Fibroblast of skin of right biceps (primary cell): ENCODE measurements around the gene KCNT1.

ENCODE experiments used
- DNase-seq: peaks from one replicate; pipeline ENCODE4 v3.0.0-alpha.2; 2013

KCNT1 gene

DNA sequence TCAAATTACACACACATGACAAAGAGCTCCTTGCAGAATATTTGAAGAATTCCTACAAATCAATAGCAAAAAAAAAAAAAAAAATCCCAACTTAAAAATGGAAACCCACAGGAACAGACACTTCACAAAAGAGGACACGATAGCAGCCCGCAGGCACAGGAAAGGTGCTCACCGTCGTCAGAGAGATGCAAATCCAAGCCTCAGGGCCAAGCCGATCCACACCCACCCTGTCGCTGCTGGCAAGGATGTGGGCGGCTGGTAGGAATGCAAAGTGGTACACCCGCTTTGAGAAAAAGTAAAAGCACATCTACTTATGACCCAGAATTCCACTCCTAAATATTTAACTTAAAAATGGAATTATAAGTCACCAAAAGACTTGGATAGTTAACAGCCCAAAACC lies 28.0 kb upstream of the KCNT1 start:
- no peak for DNase-seq

DNA sequence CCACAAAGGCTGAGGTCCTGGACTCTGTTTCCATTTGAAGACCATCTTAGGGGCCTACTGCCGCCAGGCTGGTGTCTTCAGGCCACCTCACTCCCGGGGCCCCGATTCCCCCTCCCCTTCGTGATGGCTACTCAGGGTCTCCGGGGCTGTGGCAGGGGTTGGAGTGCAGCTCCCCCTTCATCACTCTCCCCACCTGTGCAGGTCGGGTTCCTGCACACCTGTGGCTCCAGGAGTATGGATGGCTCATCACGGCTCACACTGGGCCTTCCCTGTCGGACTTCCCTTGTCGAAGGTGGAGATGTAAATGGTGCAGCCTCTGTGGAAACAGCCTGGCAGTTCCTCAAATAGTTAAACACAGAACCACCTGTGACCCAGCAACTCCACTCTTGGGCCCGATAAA lies 27.0 kb upstream of the KCNT1 start:
- DNase-seq, result no peak

DNA sequence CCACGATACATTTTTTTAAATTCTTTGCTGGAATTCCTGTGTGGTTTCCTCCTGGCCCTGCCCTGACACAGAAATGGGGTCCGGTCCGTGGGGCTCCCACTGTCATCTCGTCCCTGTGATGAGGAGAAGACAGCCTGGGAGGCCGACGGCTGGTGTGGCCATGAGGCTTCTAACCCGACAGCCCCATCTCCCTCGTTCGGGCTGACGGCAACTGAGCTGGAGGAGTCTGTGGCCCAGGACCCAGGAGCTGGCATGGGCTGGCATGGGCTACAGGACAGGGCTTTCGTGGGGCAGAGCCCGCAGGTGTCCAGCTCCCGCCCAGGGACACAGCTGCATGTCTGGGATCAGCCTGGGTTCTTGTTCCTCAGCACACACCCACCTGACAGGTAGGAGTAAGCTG lies 25.1 kb upstream of the KCNT1 start:
- no peak for DNase-seq

DNA sequence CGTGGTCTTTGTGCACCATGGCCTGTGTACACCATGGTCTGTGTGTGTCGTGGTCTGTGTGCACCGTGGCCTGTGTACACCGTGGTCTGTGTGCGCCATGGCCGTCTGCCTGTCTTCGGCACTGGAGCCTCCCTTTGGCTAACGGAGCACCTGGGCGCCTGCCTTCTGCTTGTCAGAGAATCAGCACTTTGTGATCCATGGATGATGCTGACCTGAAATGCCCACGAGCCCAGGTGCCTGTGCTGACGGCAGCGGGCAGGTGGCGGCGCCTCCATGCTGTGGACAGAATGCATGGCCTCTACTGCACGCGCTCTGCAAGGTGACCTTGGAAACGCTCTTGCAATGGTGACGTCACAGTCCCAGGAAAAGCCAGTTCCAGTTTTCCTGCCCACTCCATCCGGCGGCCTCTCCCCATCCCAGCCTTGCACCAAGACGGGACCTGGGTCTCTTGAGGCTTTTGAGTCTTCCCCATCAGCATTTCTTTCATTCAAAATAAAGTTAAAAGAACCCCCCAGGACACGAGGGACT lies 24.3 kb upstream of the KCNT1 start:
- no peak for DNase-seq

DNA sequence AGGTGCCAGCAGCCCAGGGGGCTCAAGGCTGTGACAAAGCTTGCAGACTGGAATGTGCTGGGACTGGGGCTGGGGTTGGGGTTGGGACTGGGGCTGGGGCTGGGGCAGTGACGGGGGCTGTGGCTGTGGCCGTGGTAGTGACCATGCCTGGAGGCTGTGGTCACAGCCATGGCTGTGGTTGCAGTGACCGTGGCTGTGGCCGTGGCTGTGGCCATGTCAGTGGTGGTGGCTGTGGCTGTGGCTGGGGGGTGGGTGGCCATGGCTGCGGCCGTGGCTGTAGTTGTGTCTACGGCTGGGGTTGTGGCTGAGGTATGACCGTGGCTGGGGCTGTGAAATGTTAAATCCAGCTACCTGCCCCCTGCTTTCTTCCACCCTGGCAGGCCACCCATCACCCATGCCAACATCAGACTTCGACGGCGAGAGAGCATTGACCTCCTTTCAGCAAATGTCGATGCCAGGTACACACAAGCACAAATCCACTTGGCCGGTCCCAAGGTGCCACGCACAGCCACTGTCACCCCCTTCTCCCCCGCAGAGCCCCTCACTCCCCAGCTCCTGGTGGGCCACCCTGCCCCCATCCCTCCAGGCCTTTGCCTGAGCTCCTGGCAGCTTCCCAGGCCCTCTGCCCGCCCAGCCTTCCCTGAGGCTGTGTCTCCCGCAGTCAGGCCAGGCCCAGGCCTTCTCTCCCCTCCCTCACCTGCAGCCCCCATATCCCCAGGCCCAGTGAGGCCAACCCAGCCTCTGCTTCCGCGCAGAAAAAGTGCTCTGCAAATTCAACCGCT lies 23.6 kb upstream of the KCNT1 start:
- no peak for DNase-seq

DNA sequence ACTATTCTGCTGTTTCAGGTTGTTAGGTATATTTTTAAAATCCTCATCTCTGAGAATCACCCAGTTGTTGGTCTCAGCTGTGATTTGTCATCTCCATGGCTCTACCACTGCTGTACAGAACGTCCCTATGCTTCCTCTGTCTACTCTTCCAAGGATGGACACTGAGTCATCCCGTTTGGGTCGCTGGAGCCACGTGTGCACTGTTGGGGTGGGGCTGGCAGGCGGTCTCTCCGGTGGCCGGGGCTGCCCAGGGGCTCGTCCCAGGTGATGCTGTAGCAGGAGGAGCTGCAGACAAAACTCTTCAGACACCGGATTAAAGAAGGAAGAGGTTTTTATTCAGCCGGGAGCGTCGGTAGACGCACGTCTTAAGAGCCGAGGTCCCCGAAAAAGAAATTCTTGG lies 21.9 kb upstream of the KCNT1 start:
- no peak for DNase-seq

DNA sequence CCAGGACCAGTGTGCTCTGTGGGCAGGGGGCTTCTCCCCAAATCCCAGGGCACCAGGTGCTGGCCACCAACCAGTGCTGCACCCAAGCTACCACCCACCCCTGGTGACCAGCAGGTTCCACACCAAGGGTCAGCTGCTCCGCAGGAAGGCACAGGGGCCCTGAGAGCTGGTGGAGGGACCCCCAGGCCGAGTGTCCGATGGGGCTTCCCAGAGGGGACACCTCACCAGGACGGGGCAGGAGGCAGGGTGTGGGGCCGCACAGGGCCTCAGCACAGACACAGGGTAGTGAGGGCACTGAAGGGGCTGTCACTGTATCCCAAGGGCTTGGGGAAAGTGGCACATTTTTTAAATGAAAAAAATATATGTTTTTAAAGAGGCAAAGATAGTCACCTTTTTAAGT lies 20.8 kb upstream of the KCNT1 start:
- DNase-seq, result no peak

DNA sequence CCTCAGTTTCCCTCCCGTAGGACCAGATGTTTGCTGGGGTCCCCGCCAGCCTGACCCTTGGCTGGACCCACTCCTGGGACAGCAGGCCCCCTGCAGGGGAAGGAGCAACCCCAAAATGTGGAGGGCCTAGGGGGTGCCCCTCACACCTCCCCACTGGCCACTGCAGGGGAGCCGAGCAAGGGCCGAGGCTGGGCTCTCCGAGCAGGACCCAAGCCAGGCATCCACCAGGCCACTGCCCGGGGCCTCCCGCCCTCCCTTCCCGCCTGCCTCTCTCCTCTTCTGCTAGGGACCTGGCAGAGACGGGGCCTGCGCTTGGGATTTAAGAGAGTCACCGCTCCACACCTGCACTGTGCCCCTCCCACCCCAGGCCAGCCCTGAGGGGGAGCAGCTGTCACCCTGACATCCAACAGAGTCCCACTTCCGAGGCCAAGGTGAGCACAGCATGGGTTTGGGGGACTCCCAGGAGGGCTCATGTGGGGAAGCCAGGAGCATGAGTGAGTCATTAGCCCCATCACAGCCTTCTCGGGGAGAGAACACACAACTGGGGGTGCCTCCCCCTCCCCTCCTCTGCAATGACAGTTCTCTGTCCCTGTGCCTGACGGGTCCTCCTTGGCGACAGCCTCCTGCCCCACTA lies 18.5 kb upstream of the KCNT1 start:
- no peak for DNase-seq

DNA sequence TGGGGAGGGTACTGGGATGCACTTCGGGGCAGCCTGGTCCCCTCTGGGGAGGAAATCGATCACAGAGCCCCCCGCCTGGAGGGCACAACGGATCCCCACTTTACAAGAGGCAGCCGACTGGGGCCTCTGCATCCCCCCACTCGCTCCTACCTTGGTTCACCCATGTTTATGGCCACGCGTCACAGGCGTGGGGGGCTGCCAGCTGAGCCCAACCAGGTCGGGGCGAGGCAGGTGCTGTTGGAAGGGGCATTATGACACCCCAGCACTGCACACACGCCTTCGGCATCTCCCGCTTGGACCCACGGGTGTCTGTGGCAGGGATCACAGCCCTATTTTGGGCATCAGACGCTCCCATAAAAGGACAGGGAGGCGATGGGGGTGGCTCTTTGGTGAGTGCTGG lies 17.3 kb upstream of the KCNT1 start:
- DNase-seq, result no peak

DNA sequence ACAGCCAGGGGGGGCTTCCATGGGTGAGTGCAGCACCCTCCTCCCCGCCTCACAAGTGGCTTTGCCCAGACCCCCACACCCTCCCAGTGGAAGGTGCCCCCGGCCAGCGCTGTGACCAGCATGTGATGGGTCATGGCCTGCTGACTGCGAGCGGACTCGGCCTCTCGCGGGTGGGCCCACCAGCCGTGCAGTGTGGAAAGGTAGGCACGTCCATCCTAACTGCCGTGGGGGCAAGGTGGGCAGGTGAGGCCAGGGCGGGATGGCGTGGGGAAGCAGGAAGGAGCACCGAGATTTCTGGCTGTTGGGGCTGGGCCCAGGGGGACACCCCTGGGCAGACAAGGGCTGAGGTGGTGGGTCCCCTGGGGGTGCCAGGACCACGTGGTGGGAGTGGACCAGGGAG lies 14.8 kb upstream of the KCNT1 start:
- no peak for DNase-seq

DNA sequence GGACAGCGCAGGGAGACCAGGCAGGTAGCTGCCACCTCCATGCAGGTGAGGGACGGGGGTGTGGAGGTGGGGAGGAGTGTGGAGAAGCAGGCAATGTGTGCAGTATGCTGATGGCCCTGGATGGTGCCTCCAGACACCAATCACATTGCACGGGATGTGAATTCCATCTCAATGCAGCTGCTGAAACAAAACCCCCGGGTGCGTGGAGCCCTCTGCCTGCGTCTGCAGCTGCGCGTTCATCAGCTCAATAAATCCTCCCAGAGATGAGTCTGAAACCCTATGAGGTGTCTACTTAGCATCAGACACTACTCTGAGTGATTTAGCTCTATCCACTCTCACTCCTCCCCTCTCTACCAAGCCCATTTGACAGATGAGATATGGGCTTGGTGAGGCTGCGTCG lies 13.0 kb upstream of the KCNT1 start:
- no peak for DNase-seq

DNA sequence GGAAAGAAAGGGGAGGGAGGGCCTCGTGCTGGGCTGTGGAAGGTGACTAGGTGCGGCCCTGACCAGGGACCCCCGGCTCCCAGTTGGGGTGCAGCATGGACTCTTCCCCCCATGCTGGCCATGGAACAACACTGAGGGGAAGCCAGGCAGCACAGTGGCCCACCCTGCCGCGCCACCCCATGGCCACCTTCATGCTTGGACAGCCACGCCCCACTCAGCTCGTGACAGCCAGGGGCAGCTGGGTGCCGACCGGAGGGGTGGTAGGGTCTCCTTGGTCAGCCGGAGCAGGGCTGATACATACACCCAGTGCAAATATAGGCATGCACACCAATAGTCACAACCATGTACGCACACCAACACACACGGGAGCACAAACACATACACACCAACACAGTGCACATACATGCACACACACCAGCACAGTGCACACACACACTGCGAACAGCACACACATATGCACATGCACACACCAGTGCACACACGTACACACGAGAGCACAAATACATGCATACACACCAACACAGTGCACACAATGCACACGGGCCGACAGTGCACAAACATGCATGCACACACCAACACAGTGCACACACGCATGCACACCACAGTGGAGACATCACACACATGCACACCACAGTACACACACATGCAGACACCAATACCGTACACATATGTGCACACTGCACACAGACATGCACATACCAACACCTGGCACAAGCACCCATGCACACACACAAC lies 11.0 kb upstream of the KCNT1 start:
- DNase-seq, result no peak

DNA sequence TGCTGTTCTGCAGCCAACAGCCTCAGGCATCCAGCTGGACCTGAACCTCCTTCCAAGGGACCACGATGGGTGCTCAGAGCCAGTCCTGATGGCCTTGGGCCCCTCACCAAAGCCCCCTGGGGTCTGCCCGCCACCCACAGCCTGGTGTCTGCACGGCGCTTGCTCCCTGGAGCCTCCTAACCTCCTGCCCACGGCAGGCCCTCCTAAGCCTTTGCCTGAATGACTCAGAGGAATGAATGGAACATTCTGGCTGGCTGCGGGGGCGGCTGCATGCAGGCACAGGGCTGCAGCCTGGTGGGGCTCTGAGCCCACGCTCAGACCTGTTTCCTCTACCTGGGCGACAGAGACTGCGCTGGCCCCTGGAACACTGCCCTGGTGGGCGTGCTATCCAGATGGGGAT lies 9.6 kb upstream of the KCNT1 start:
- no peak for DNase-seq

DNA sequence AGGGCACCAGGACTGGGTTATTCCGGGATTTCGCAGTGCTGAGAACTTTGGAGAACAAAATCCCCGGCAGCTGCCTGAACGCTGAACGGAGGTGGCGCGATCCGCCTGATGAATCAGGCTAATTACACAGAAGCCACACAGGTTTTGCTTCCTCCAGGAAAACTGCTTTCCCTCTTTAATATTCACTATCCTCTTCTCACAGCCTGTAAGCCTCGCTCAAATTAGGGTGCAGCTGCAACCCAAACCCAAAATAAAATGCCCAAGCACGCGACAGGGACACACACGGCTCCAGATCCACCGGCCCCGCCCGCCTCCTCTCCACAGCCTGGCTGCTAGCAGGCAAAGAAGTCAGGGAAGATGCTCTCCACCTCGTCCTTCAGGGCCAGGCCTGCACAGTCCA lies 8.7 kb upstream of the KCNT1 start:
- no peak for DNase-seq

DNA sequence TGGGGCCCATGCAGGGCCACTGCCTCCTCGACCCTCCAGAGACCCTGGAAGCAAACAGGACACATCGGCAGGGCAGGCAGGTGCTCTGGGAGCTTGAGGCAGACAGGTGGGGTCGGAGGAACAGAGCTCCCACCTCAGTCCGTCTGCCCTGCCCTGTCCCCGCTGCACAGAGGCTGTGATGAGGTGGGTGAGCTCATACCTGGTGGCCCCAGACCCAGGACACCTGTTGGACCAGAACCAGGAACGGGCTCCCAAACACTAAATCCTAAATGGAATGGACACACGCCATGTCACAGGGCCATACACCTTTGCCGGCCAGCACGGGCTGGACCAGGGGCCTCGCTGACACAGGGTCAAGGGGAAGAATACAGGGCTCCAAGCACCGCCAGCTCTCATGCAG lies 8.2 kb upstream of the KCNT1 start:
- no peak for DNase-seq

DNA sequence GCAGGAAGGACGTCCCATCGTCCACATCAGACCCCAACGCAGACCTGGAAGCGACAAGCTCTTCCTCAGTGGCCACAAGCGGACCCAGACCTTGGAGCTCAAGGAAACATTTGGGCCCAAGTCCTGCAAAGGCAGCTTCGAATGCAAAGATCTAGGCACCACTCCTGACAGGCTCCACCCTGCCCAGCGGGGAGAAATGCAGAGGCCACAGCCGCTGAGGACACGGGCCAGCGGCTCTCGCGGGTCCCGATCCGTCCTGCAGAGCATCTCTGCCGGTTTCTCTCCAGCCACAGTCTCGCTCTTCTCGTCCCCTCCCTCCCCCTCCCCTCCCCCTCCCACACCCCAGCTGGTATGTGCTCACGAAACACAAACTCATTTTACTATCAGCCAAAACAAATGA lies 7.6 kb upstream of the KCNT1 start:
- no peak for DNase-seq

DNA sequence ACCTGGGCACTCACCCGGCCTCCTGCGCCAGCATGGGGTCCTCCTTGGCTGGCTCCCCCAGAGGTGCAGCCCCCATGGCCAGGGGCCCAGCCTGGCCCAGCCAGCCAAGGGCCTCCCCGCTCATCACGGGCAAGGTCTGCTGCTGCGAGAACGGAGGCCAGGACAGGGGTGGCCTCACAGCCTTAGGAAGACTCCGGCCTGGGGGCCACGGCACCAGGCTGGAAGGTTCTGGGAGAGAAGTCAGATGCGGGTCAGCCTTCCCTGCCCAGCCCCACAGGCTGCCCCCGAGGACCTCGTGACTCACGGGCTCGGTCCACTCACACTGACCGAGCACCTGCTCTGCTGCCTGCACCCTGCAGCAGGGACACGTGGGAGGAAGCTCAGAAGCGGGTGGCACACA lies 6.9 kb upstream of the KCNT1 start:
- DNase-seq, result no peak

DNA sequence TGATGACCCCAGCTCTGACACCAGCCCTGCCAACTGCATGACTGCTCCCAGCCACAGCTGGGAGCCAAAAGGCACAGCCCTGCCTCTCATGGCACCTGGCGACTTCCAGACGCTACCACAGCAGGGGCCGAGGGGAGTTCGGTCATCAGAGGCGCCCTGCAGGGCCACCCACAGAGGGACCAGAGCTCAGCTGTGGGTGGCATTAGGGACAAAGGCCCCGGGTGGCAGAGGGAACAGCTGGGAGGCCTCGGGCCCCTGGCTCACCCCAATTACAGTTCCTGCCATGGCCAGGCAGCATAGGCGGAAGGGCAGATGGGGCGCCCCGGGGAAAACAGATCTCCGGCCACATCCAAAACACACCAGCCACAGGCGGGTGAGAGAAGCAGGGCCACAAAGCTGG lies 6.3 kb upstream of the KCNT1 start:
- DNase-seq, result no peak

DNA sequence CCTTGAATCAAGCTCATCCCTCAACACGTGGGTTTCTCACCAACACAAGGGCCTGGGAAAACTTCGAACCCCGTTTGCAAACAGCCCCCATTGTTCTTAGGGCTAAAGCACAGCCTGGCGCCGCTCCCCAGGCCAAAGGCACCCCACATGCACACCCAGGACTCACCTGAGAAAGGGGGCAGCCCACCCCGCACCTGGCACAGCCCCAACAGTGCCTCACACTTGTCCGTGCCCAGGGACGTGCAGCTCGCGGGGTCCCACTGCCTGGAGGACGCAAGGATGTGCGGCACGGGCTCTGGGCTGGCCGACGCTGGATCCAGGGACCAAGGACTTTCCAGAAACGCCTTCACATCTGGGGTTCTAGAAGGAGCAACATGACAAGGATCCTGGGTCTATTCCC lies 5.5 kb upstream of the KCNT1 start:
- no peak for DNase-seq

DNA sequence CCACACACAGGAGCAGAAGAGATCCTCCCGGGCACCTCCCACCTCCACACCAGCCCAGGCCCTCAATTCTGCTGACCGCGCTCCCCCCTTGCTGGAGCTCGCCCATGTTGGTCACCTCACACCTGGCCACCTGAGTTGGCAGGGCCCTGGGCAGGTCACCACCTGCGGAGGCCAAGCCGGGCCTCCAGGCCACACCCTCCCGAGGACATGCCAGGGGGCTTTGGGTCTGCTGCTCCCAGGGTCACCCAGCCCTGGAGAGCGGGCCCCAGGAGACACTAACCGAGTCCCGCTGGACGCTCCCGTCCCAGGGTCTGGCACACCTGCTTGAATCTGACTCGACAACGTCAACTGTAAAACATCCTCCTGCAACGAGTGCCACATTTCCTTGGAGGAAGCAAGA lies 4.8 kb upstream of the KCNT1 start:
- no peak for DNase-seq

DNA sequence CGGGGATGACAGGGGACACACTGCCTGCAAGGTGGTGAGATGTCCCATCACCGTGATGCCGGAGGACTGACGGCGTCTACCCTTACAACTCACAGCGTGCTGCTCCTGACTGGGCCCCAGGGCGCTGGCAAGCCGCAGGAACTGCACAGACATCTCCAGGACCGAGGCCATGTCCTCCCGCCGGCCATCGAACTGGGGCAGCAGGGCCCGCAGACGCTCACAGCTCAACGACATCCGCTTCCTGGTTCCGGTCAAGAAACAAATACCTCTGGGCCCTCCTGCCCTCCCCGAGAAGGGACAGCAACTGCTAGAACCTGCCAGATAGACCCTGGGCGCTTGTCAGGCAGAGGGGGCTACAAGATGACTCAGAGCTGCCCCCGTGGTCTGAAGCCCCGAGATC lies 3.7 kb upstream of the KCNT1 start:
- DNase-seq, result no peak

DNA sequence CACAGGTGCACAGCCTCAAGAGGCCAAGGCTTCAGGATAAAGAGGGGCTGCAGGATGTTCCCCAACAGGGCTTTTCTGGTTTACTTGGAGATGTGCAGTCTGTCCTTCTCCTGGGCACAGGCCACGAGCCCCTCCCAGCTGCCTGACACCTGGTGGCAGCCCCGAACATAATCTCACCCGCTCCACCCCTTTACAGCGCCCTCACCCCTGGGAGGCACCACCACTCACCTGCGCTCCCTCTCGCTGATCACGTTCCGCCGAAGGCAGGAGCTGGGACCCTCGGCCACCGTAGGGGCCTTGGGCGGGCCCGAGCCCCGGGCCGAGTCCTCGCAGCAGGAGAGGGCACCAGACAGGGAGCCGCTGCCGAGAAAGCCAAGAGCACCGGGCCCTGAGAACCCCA lies 3.2 kb upstream of the KCNT1 start:
- DNase-seq, result no peak

DNA sequence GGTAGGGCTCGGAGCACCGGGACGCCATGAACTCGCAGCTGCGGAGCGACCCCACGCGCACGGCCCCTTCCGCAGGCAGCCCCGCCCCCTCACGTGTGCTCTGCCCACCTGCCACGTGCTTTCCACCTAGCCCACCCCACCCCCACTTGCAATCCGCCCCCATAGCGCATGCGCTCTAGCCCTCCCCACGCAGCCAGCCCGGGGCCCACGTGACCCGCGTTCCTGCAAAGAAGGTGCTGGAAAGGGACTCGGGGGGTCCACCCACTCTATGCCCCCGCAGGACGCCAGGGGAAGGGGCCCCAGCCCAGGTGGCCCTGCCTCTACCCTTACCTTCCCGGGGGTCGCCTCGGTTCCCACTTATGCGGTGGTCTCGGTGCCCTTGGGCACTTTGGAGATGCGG lies 2.5 kb upstream of the KCNT1 start, which contains the start of gene SOHLH1:
Gene SOHLH1 (minus strand): TSS at position 42 of the 400 bp plus-strand sequence. CDS start 14 bp downstream, at position 28.
- DNase-seq, result no peak

DNA sequence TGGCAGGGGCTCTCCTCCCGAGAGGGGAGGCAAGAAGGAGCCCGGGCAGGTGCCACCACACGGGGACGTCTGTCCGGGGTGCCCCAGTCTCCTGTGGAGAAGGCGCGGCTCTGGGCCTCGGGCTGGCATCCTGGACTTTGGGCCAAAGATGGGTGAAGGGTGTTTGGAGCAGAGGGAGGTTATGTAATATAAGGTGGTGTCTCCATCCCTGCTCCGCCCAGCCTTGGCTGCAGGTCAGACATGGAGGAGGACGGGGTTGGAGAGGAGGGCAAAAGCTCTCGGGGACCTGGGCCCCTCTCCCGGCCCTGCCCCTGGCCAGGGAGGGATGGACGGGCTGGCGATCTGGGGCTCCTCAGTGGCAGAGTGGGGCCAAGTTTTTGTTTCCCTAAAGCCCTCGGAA lies 1.5 kb upstream of the KCNT1 start:
- no peak for DNase-seq
